Large intestine (tissue), 3 donors: ENCODE measurements around the gene CCL2. TPM values are rescaled to one million over a fixed set of nuclear protein-coding genes. Genes with fewer than 3 reads are reported as not detected.

Experiments
- DNase-seq, 2 donors: peaks; one replicate each; pipeline versions ENCODE4 v3.0.0 to v3.0.0-alpha.2; 2013
- H3K27ac ChIP-seq: one replicate; pipeline ENCODE4 v1.5.1; 2013; ENCODE audit warnings: low read length
- H3K27me3 ChIP-seq: 2 replicates; pipeline ENCODE4 v1.6.1; 2013; ENCODE audit warnings: low read length; ENCODE audit not compliant: control insufficient read depth, insufficient read depth
- H3K36me3 ChIP-seq: 2 replicates; pipeline ENCODE4 v1.6.1; 2013; ENCODE audit warnings: low read length; ENCODE audit not compliant: control insufficient read depth, insufficient read depth
- H3K4me1 ChIP-seq: one replicate; pipeline ENCODE4 v1.6.1; 2013; ENCODE audit warnings: low read length; ENCODE audit not compliant: control insufficient read depth, insufficient read depth
- H3K4me3 ChIP-seq: one replicate; pipeline ENCODE4 v1.5.1; 2013; ENCODE audit warnings: low read length
- H3K9me3 ChIP-seq: one replicate; pipeline ENCODE4 v1.6.1; 2013; ENCODE audit warnings: mild to moderate bottlenecking, low read depth, low read length, moderate library complexity; ENCODE audit not compliant: control insufficient read depth
- WGBS: methylation state at CpG from one replicate; pipeline ENCODE4 v1.1.5; 2013; ENCODE audit warnings: low lambda C conversion rate; ENCODE audit not compliant: insufficient coverage; 5-methylcytosine and 5-hydroxymethylcytosine counted together
- polyA plus RNA-seq: library from polyadenylated mRNA; unstranded; fragments of 120-200 nt; gene quantifications from one replicate; pipeline ENCODE4 v1.2.1, GENCODE V29; 2013

CCL2 gene
- polyA plus RNA-seq, 1 donor, result 34.5 TPM

DNA sequence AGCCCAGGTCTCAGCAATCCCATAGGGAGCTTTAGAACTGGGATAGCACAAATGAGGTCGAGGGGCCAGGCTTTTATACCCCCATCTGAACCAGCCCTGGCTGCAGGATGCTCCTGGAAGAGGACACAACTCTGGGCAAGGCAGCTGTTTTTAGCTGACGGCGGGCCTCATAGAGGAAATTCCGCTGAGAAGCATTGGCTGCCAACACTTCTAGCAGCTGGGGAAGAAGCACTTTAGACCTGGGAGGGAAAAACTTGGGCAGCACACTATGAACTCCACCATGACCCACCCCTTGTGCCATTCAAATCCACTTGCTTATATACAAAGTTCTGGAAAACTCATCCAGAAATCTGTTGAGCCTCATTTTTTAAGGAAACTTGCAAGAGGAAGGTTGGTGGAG lies 35.5 kb downstream of the CCL2 start:
- H3K36me3 ChIP-seq, result no peaks in the 10 kb centered on the region
- peaks cover 1% of the 10 kb centered on the region for H3K27me3 ChIP-seq
- no CpG with 5 or more reads among the region's 4 CpGs for WGBS
- H3K9me3 ChIP-seq, result no peaks in the 10 kb centered on the region
- no peak overlapping the region for H3K4me3 ChIP-seq
- no peak overlapping the region for H3K27ac ChIP-seq
- no peak for DNase-seq
- H3K4me1 ChIP-seq, result no peaks in the 10 kb centered on the region

GRCh38 chr17:34291721-34292348 lies 36.8 kb downstream of the CCL2 start:
- Histone ChIP-seq H3K27ac (no peak overlapping the region), H3K9me3 (no peaks in the 10 kb centered on the region), H3K4me3 (no peak overlapping the region), H3K36me3 (no peaks in the 10 kb centered on the region), H3K27me3 (no peaks in the 10 kb centered on the region), H3K4me1 (no peaks in the 10 kb centered on the region)
- no CpG with 5 or more reads among the region's 6 CpGs for WGBS
- DNase-seq, result no peak

- Histone ChIP-seq H3K36me3 (no peaks in the 10 kb centered on the region), H3K9me3 (no peaks in the 10 kb centered on the region), H3K4me3 (no peak overlapping the region), H3K4me1 (no peaks in the 10 kb centered on the region), H3K27ac (no peak overlapping the region), H3K27me3 (no peaks in the 10 kb centered on the region)
- no peak for DNase-seq
- 100% methylated on average over 1 of the region's 2 CpGs for WGBS
Observed at GRCh38 chr17:34299027-34299426, 43.9 kb downstream of the CCL2 start.

DNA sequence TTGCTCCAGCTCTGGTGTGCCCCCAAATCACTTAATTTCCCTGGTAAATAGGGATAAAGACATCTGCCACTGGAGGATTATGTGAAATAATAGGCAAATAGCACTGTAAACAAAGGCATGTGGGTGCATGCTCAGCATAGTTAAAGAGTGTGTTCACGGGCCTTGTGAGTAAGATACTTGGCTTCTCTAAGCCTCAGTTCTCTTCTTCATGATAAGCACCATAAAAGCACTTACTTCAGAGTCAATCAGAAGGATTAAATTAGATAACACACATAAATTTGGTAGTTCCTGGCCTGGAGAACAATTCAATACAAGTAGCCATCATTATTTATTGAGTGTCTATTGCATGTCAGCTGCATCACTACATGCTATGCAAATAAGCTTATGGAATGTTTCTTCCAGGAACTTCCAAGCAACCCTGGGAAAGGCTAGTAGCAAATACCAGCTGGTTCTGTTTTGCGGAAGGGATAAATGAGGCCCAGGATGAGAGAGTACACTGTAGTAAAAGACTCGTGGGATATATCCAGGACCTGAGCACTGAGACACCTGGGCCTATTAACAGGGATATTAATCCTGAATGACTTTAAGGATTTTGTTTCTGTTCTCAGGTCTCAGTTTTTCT lies 45.0 kb downstream of the CCL2 start:
- no peaks in the 10 kb centered on the region for H3K9me3 ChIP-seq
- H3K27ac ChIP-seq, result no peak overlapping the region
- H3K36me3 ChIP-seq, result no peaks in the 10 kb centered on the region
- no peaks in the 10 kb centered on the region for H3K27me3 ChIP-seq
- no peak overlapping the region for H3K4me3 ChIP-seq
- WGBS, result 60% methylated on average over 1 of the region's 3 CpGs
- no peaks in the 10 kb centered on the region for H3K4me1 ChIP-seq
- DNase-seq, result no peak

DNA sequence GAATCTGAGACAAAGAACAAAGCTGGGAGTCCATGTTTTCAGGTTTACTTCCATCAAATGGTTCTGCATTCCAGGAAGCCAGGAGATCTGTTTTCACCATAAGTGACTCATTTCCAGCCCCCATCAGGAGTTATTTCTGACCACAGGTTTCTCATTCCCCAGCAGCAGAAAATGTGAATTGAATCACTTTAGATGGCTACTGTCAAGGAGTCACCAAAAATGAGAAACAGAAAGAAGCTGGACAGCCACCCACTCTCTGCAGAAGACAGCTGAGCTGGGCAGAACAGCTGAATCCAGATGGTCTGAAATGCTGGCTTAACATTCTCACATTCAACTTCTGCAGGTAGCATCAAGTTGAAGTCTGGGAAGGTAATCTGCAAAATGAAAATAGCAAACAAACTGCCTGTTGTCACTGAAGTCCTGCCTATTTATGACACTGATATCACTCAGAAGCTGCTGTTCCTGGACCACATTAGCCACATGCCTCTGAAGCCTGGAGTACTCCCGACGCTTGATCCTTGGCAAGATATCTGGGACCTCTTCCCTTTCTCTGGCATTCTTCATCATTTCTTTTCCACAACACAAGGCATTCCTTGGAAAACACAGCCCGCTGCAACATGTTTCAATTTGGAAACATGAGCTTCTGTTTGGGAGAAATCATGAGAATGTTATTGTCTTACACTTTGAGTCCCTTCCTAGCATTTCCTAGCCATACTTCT lies 45.7 kb downstream of the CCL2 start:
- H3K27me3 ChIP-seq, result no peaks in the 10 kb centered on the region
- no peak overlapping the region for H3K27ac ChIP-seq
- 80% methylated on average over 1 of the region's 3 CpGs for WGBS
- H3K4me1 ChIP-seq, result no peaks in the 10 kb centered on the region
- H3K9me3 ChIP-seq, result no peaks in the 10 kb centered on the region
- H3K36me3 ChIP-seq, result no peaks in the 10 kb centered on the region
- no peak overlapping the region for H3K4me3 ChIP-seq
- no peak for DNase-seq

DNA sequence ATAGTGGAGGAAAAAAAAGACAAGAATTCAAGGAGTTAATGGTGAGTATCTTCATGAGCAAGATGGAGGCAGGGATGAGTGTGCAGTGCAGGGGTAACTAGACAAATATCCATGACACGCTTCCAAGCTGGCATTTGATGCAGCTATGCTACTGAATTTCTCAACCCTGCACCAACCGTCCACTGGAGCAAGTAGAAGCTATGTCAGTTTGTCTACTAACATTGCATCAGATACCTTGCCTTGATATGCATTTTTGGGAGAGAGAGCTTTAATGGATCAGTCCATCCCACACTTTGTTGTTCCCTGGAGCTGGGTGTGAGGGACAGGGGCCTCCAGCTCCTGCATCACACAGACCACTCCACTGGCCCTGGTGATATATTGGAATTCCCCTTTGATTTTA lies 46.9 kb downstream of the CCL2 start:
- no CpG with 5 or more reads among the region's 2 CpGs for WGBS
- Histone ChIP-seq H3K4me3 (no peak overlapping the region), H3K9me3 (no peaks in the 10 kb centered on the region), H3K27me3 (no peaks in the 10 kb centered on the region), H3K27ac (no peak overlapping the region), H3K4me1 (no peaks in the 10 kb centered on the region), H3K36me3 (no peaks in the 10 kb centered on the region)
- no peak for DNase-seq

DNA sequence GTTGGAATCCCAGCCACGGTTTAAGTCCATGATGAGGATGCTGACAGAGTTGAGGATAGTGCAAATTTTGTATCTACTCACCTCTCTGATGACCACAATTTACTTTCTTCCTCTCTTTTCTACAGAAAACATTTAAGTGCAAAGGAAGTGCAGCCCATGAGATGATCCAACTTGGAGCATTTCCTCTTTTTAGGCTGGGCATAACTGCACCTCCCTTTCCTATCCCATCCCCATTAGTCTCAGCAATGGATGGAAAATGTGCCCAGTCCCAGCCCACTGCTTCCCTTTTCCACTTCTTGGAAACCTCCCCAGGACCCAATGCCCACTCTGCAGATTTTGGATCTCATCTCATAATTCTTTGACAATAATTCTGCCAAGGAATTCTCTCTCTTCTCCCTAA lies 47.6 kb downstream of the CCL2 start:
- Histone ChIP-seq H3K9me3 (no peaks in the 10 kb centered on the region), H3K4me1 (no peaks in the 10 kb centered on the region), H3K36me3 (no peaks in the 10 kb centered on the region), H3K27ac (no peak overlapping the region), H3K4me3 (no peak overlapping the region), H3K27me3 (no peaks in the 10 kb centered on the region)
- no CpG with 5 or more reads among the region's 1 CpG for WGBS
- DNase-seq, result no peak

GRCh38 chr17:34303606-34304005 lies 48.5 kb downstream of the CCL2 start:
- DNase-seq, result no peak
- no peaks in the 10 kb centered on the region for H3K27me3 ChIP-seq
- no peaks in the 10 kb centered on the region for H3K9me3 ChIP-seq
- WGBS, result 67% methylated on average over 1 of the region's 2 CpGs
- no peaks in the 10 kb centered on the region for H3K4me1 ChIP-seq
- H3K4me3 ChIP-seq, result no peak overlapping the region
- no peak overlapping the region for H3K27ac ChIP-seq
- no peaks in the 10 kb centered on the region for H3K36me3 ChIP-seq

DNA sequence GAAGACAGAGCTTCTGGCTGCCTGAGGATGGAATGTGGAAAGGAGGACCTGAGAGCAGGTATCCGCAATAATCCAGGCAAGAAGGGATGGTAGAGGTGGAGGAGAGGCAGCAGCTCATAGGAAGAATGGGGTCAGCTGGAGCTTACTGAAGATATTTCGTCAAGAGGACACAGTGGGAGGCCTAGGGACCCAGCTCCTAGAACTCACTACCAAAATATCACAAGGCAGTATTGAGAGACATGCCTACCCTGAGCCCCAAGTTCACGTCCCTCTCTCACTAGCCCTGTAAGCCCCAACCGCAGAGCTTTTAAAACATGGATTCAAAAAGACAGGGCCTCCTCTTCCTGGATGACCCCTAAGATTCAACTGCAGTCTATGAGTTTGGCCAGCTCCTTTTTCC lies 50.0 kb downstream of the CCL2 start:
- no CpG with 5 or more reads among the region's 4 CpGs for WGBS
- no peak overlapping the region for H3K4me3 ChIP-seq
- DNase-seq, result no peak
- H3K9me3 ChIP-seq, result no peaks in the 10 kb centered on the region
- no peaks in the 10 kb centered on the region for H3K36me3 ChIP-seq
- H3K4me1 ChIP-seq, result no peaks in the 10 kb centered on the region
- H3K27ac ChIP-seq, result no peak overlapping the region
- no peaks in the 10 kb centered on the region for H3K27me3 ChIP-seq

DNA sequence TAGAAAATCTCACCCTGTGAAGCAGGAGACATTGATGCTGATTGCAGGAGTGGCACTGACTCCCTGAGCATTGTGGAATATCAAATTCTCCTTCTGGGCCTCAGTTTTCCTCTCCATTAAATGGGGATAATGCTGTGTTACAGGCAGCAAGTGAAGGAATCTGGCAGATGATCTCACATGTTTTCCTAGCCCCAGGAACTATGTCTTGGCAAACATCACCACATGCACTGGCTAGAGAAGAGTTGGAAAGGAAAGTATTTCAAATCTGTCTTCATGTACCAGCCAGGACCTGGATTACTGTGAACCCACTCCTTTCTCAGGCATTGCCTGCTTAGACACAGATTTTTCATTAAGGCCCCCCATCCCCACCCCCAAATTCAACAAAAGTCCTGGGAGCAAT lies 50.5 kb downstream of the CCL2 start:
- Histone ChIP-seq H3K4me3 (no peak overlapping the region), H3K4me1 (no peaks in the 10 kb centered on the region), H3K9me3 (no peaks in the 10 kb centered on the region), H3K27ac (no peak overlapping the region), H3K27me3 (no peaks in the 10 kb centered on the region), H3K36me3 (no peaks in the 10 kb centered on the region)
- no peak for DNase-seq

DNA sequence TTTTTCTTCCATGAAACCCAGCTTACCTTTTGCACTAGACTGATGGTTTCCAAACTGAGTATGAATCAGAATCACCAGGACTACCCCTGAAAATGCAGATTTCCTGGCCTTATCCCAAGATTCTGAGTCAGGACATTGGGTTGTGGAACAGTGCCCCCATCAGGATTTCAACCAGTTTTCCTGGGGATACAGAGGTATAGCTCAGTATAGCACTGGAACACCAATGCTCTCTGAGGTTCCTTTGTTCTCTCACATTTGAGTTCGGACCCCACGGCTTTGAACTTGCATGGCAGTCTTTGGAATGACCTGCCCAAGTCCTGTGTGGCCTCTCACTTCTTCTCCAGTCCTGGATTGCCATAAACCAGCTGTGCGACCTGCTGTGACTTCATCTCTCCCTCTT lies 51.4 kb downstream of the CCL2 start:
- no peaks in the 10 kb centered on the region for H3K4me1 ChIP-seq
- H3K27me3 ChIP-seq, result no peaks in the 10 kb centered on the region
- H3K9me3 ChIP-seq, result no peaks in the 10 kb centered on the region
- no peaks in the 10 kb centered on the region for H3K36me3 ChIP-seq
- H3K27ac ChIP-seq, result no peak overlapping the region
- no peak for DNase-seq
- no CpG with 5 or more reads among the region's 3 CpGs for WGBS
- no peak overlapping the region for H3K4me3 ChIP-seq
